Measurements from ENCODE around the gene CCDC182.

DNA sequence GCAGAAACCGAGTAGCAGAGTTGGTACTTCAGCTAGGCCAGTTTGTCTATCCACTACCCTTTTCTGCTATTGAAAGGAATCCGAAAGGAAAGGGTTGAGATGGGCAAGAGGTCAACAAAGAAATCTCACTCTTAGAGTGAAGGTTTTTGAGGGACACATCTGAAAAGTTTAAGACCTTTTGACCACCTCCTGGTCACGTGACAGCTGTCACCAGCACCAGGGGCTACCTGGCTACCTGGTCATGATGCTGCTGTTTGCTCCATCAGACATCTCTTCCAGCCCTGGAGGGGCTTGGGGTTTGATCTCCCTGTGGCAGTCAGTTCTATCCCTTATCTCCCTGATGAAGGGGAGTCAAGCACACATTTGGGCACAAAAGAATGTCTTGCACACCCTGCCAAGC, 7.6 kb downstream of the CCDC182 start:
- TF ChIP-seq CTCF (IDR thresholded peaks at IDR 0.05), result no peak
- no peak for TF ChIP-seq POLR2A (IDR thresholded peaks at IDR 0.05)

Data from heart left ventricle (tissue), 13 donors.